GM18873 (cell line): Measurements from ENCODE around the gene URAD.
"Not testable (repeated sequence)": the region's sequence is repeated elsewhere in the genome, so short reads cannot be mapped to it uniquely, and the experiment has no call there.

ENCODE experiments used
- ATAC-seq: cut with Tn5 transposase; IDR thresholded peaks from one replicate; pipeline ENCODE4 v1.9.1; 2021; ENCODE audit warnings: mild to moderate bottlenecking, moderate library complexity, moderate number of reproducible peaks; ENCODE audit not compliant: unreplicated experiment, low FRiP score

URAD gene

GRCh38 chr13:27988520-27988919 is at the start of gene URAD:
Gene URAD (minus strand): TSS chr13:27988693. CDS start chr13:27988637, 56 bp downstream.
- ATAC-seq = no peak

- no peak for ATAC-seq
Measured at GRCh38 chr13:28037399-28037798, 48.9 kb upstream of the URAD start.

- no peak for ATAC-seq
Measured at GRCh38 chr13:28035146-28035782, 46.8 kb upstream of the URAD start.

- no peak for ATAC-seq
Measured at GRCh38 chr13:28033894-28034655, 45.6 kb upstream of the URAD start.

GRCh38 chr13:28032438-28032837 is 43.9 kb upstream of the URAD start:
- not testable (repeated sequence) for ATAC-seq

GRCh38 chr13:28031896-28032288 is 43.4 kb upstream of the URAD start:
- no peak for ATAC-seq

GRCh38 chr13:28031220-28031895 is 42.9 kb upstream of the URAD start:
- ATAC-seq = no peak

GRCh38 chr13:28027607-28028364 is 39.3 kb upstream of the URAD start:
- ATAC-seq = no peak

- no peak for ATAC-seq
Measured at GRCh38 chr13:28027071-28027470, 38.6 kb upstream of the URAD start.

GRCh38 chr13:28026508-28026907 is 38.0 kb upstream of the URAD start:
- no peak for ATAC-seq

- ATAC-seq = no peak
Measured at GRCh38 chr13:28022848-28023518, 34.5 kb upstream of the URAD start.

- no peak for ATAC-seq
Measured at GRCh38 chr13:28014301-28014700, 25.8 kb upstream of the URAD start.

- no peak for ATAC-seq
Measured at GRCh38 chr13:28013482-28013881, 25.0 kb upstream of the URAD start.

GRCh38 chr13:28012896-28013295 is 24.4 kb upstream of the URAD start:
- ATAC-seq = peak; percentile 90

GRCh38 chr13:28012383-28012782 is 23.9 kb upstream of the URAD start:
- no peak for ATAC-seq

GRCh38 chr13:28010046-28010445 is 21.6 kb upstream of the URAD start:
- ATAC-seq = no peak

- ATAC-seq = not testable (repeated sequence)
Measured at GRCh38 chr13:28005016-28005415, 16.5 kb upstream of the URAD start.

GRCh38 chr13:28002886-28003698 is 14.6 kb upstream of the URAD start:
- no peak for ATAC-seq

- no peak for ATAC-seq
Measured at GRCh38 chr13:28001837-28002473, 13.5 kb upstream of the URAD start.
